NCI-H1048 (cell line): Measurements from ENCODE around the gene MEAF6.

ENCODE experiments used
- DNase-seq: peaks from one replicate; lab custom pipeline; 2025; lab: John Stamatoyannopoulos, UW

Gene MEAF6

GRCh38 chr1:37484325-37485051 is 30.1 kb downstream of the MEAF6 start:
- DNase-seq, result no peak

GRCh38 chr1:37483785-37484184 is 30.8 kb downstream of the MEAF6 start:
- DNase-seq, result no peak

- DNase-seq, result no peak
These were observed 31.5 kb downstream of the MEAF6 start for GRCh38 chr1:37482796-37483744.

GRCh38 chr1:37482004-37482785 is 32.4 kb downstream of the MEAF6 start:
- no peak for DNase-seq

GRCh38 chr1:37481289-37482003 is 33.1 kb downstream of the MEAF6 start:
- DNase-seq, result no peak

- DNase-seq, result no peak
These were observed 33.8 kb downstream of the MEAF6 start for GRCh38 chr1:37480581-37481288.

GRCh38 chr1:37480125-37480466 is 34.5 kb downstream of the MEAF6 start:
- DNase-seq, result no peak

GRCh38 chr1:37479255-37480124 is 35.1 kb downstream of the MEAF6 start:
- DNase-seq, result no peak

GRCh38 chr1:37478890-37479254 is 35.7 kb downstream of the MEAF6 start:
- no peak for DNase-seq

GRCh38 chr1:37478451-37478881 is 36.1 kb downstream of the MEAF6 start:
- no peak for DNase-seq

GRCh38 chr1:37477946-37478345 is 36.6 kb downstream of the MEAF6 start:
- DNase-seq, result no peak

GRCh38 chr1:37477198-37477931 is 37.2 kb downstream of the MEAF6 start:
- peak; percentile 52 for DNase-seq

GRCh38 chr1:37476460-37477197 is 37.9 kb downstream of the MEAF6 start:
- DNase-seq, result no peak

GRCh38 chr1:37476087-37476452 is 38.5 kb downstream of the MEAF6 start:
- no peak for DNase-seq

GRCh38 chr1:37475380-37476086 is 39.0 kb downstream of the MEAF6 start:
- DNase-seq, result no peak

GRCh38 chr1:37474697-37475379 is 39.7 kb downstream of the MEAF6 start:
- no peak for DNase-seq

GRCh38 chr1:37474046-37474696 is 40.4 kb downstream of the MEAF6 start, which contains the start of gene ZC3H12A:
Gene ZC3H12A (plus strand): TSS chr1:37474580. CDS start chr1:37475497, 917 bp downstream.
- DNase-seq, result peak; percentile 74
